ENCODE data around the gene TMEM190. TPM values are rescaled to one million over a fixed set of nuclear protein-coding genes. Genes with fewer than 3 reads are reported as not detected.
A peak's percentile ranks its signal among the peaks of the same experiment; 100 is the strongest.

TMEM190 gene
- total and polyA plus RNA-seq, 2 donors (not counting 3 experiments of a cell fraction or from before 2014, with no cell fraction given), result not detected

DNA sequence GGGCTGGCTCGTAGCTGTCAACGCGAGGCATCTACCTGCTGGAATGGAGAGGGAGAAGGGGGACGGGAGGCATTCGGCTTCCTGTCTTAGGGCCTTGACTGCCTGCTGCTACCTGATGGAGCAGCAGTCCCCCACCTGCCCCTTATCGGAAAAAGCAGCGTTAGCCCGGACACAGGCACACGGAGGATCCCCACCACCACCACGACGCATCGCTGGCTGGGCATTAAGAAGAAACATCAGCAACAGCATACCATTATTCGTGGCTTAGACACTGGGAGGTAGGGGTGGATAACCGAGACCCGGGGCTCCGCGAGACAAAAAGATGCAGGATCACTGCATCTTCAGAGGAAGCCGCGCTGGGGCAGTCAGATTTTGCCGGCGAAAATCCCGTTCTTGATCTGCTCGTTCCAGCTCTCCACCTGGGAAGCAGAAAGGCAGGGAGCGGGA, 23.2 kb upstream of the TMEM190 start:
- Histone ChIP-seq H3K9me1 (replicated peaks; ENCODE audit: control insufficient read depth, extremely low read depth, insufficient read depth, low read length) (no peaks in the 10 kb centered on the region), H4K20me1 (replicated peaks; ENCODE audit: control insufficient read depth, extremely low read depth, insufficient read depth, low read length) (no peaks in the 10 kb centered on the region), H3K79me2 (ENCODE audit: control insufficient read depth, insufficient read depth, low read length) (no peaks in the 10 kb centered on the region), H2AFZ (ENCODE audit: low read depth, low read length) (peak overlapping the region; percentile 84), H3K4me3 (replicated peaks in 1 of 3; ENCODE audit: insufficient read depth in 1 of 3, low read depth in 1 of 3, low read length in 3 of 3) (peak overlapping the region in 2 of 3 experiments; percentile 8 to 26), H3K4me1 (ENCODE audit: control insufficient read depth, extremely low read depth, insufficient read depth, low read length) (peaks cover 4% of the 10 kb centered on the region), H3K27me3 (ENCODE audit: control insufficient read depth in 2 of 2, insufficient read depth in 2 of 2, low read length in 2 of 2) (peaks cover 26 to 31% of the 10 kb centered on the region in 2 experiments), H3K4me2 (ENCODE audit: insufficient read depth, low read length) (peak overlapping the region; percentile 73), H3K27ac (ENCODE audit: insufficient read depth, low read depth, low read length) (no peak overlapping the region), H3K9me3 (replicated peaks; ENCODE audit: control insufficient read depth, insufficient read depth, low read length) (no peaks in the 10 kb centered on the region), H3K36me3 (ENCODE audit: control insufficient read depth in 2 of 2, extremely low read depth in 1 of 2, insufficient read depth in 2 of 2, low read length in 2 of 2) (no peaks in the 10 kb centered on the region), H3K9ac (replicated peaks; ENCODE audit: extremely low read depth, insufficient read depth, low read length) (no peak overlapping the region)
- DNase-seq (ENCODE audit: low read depth, low spot score), result no peak
- dilution Hi-C loops (cut with MboI; ENCODE audit: extremely low pct_ligation_motif_present, low sequenced_read_pairs), result no loop called here
- ChIA-PET CTCF (interaction anchor here (0.8 to 1.0 kb wide), 2 partner anchors 14 to 65 kb away, joined by 3 read pairs; partner anchors contain the start of gene KMT5C), POLR2A (interaction anchor here (0.7 kb wide), 1 partner anchor 54 kb away, joined by 3 read pairs; the partner anchor contains the start of gene UBE2S)
- intact Hi-C loops (cut with micrococcal nuclease), result loop anchor here (1.0 kb wide), 1 partner anchor 14 kb away; the partner anchor contains the start of gene KMT5C
- BruUV-seq (replicated peaks), result no TSS peak
- TF ChIP-seq POLR2AphosphoS5 (IDR thresholded peaks at IDR 0.05; ENCODE audit: insufficient read depth, low read depth, low read length) (no peak), CTCF (IDR thresholded peaks at IDR 0.05; ENCODE audit: extremely low read depth in 1 of 2, insufficient read depth in 1 of 2, low read depth in 1 of 2, low read length in 2 of 2) (no peak), GATA2 (IDR thresholded peaks at IDR 0.05; ENCODE audit: insufficient read depth, insufficient read length, low read depth, low read length) (no peak), JUN (IDR thresholded peaks at IDR 0.05; ENCODE audit: borderline replicate concordance, insufficient read depth, insufficient read length, low read depth) (no peak), MAX (IDR thresholded peaks at IDR 0.05; ENCODE audit: insufficient read depth, insufficient read length) (no peak), FOS (IDR thresholded peaks at IDR 0.05; ENCODE audit: borderline replicate concordance, insufficient read depth, low read length) (no peak), EZH2 (IDR thresholded peaks at IDR 0.05; ENCODE audit: borderline replicate concordance, low read depth, low read length, severe bottlenecking) (peak; percentile 53)
- no peak for FAIRE-seq

Measured in endothelial cell of umbilical vein (primary cell).